Breast epithelium (tissue), 4 donors: ENCODE results near the gene IGLL1. TPM values are rescaled to one million over a fixed set of nuclear protein-coding genes. Genes with fewer than 3 reads are reported as not detected.
"Not testable (repeated sequence)": the region's sequence is repeated elsewhere in the genome, so short reads cannot be mapped to it uniquely, and the experiment has no call there.

Experiments
- DNase-seq, 2 donors: peaks; one replicate each; pipeline ENCODE4 v3.0.0-alpha.2; 2019; ENCODE audit warnings: low spot score in 2 of 2
- H3K27ac ChIP-seq, 2 donors: fragments of 200-600 bp; sonication (generic) in 1 of 2; one replicate each; pipeline ENCODE4 v1.5.1; 2016 to 2019; ENCODE audit warnings: mild to moderate bottlenecking in 1 of 2
- H3K27me3 ChIP-seq, 2 donors: fragments of 200-600 bp; sonication (generic) in 1 of 2; one replicate each; pipeline versions ENCODE4 v1.5.1 to v1.6.0; 2017 to 2019; ENCODE audit warnings: control low read depth in 1 of 2, mild to moderate bottlenecking in 1 of 2
- H3K36me3 ChIP-seq: fragments of 200-600 bp; one replicate; pipeline ENCODE4 v1.5.1; 2019
- H3K4me1 ChIP-seq, 2 donors: fragments of 200-600 bp; sonication (generic); one replicate each; pipeline ENCODE4 v1.5.1; 2016 to 2019; ENCODE audit warnings: control low read depth in 1 of 2
- H3K4me3 ChIP-seq, 3 donors: fragments of 200-600 bp; sonication (generic); 1 replicate in 2 of 3; 2 replicates in 1 of 3; pipeline ENCODE4 v1.5.1; 2016 to 2019; ENCODE audit warnings: mild to moderate bottlenecking in 3 of 3, moderate library complexity in 2 of 3
- H3K9me3 ChIP-seq, 2 donors: fragments of 200-600 bp; sonication (generic) in 1 of 2; one replicate each; pipeline ENCODE4 v1.5.1; 2016 to 2019; ENCODE audit warnings: control low read depth in 1 of 2
- POLR2A ChIP-seq: fragments of 450-650 bp; IDR thresholded peaks from one replicate; pipeline ENCODE4 v1.6.1; 2016; ENCODE audit warnings: antibody characterized with exemption, mild to moderate bottlenecking, moderate library complexity
- POLR2AphosphoS5 ChIP-seq, 3 donors: sonication (generic); formaldehyde crosslinking; IDR thresholded peaks; one replicate each; pipeline ENCODE4 v1.6.1; 2017; ENCODE audit warnings: antibody characterized with exemption in 3 of 3
- intact Hi-C: fragments of 100-400 bp; cut with DNase I; formaldehyde crosslinking; loops from one replicate; pipeline ENCODE4 v1.15.1; 2023; ENCODE audit warnings: low total_unique reads
- total RNA-seq, 3 donors: library from RNA; depleted of rRNA; stranded (reverse); fragments of >200 nt; gene quantifications; one replicate each; pipeline ENCODE4 v1.1.0, GENCODE V29; 2016
- TF ChIP-seq, protein P1 (sequence below), 3 donors: fragments of 450-650 bp; IDR thresholded peaks; one replicate each; pipeline ENCODE4 v1.5.1; 2016 to 2017; ENCODE audit warnings: antibody characterized with exemption in 3 of 3, mild to moderate bottlenecking in 3 of 3, moderate library complexity in 3 of 3

Gene IGLL1
- total RNA-seq, 3 donors from 2014 or later: not detected

GRCh38 chr22:23547818-23548500, 32.1 kb downstream of the IGLL1 start:
- TF ChIP-seq POLR2A (no peak), POLR2AphosphoS5 (IDR thresholded peaks at IDR 0.05) (peak in 1 of 3 donors; percentile 27)
- DNase-seq: peak in 1 of 2 donors; percentile 85
- Histone ChIP-seq H3K27ac (peak overlapping the region; percentile 68 to 72), H3K4me3 (no peak overlapping the region), H3K27me3 (no peaks in the 10 kb centered on the region), H3K4me1 (no peaks in the 10 kb centered on the region), H3K9me3 (peaks cover 0 to 12% of the 10 kb centered on the region in 2 donors), H3K36me3 (no peaks in the 10 kb centered on the region)
- intact Hi-C loops: no loop called here

DNA sequence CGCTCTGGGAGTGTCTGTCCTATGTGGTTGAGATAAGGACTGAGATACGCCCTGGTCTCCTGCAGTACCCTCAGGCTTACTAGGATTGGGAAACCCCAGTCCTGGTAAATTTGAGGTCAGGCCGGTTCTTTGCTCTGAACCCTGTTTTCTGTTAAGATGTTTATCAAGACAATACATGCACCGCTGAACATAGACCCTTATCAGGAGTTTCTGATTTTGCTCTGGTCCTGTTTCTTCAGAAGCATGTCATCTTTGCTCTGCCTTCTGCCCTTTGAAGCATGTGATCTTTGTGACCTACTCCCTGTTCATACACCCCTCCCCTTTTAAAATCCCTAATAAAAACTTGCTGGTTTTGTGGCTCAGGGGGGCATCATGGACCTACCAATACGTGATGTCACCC, 32.7 kb downstream of the IGLL1 start:
- DNase-seq, H3K36me3 ChIP-seq, H3K4me1 ChIP-seq, H3K27me3 ChIP-seq, H3K4me3 ChIP-seq, intact Hi-C loops, H3K27ac ChIP-seq: not testable (repeated sequence)
- H3K9me3 ChIP-seq: peaks cover 0 to 12% of the 10 kb centered on the region in 2 donors

- H3K27me3 ChIP-seq: no peaks in the 10 kb centered on the region
- H3K4me3 ChIP-seq: no peak overlapping the region
- no peaks in the 10 kb centered on the region for H3K4me1 ChIP-seq
- peaks cover 0 to 12% of the 10 kb centered on the region in 2 donors for H3K9me3 ChIP-seq
- H3K36me3 ChIP-seq: no peaks in the 10 kb centered on the region
- no peak overlapping the region for H3K27ac ChIP-seq
- DNase-seq: no peak
- intact Hi-C loops: no loop called here
- TF ChIP-seq, protein P1, sequence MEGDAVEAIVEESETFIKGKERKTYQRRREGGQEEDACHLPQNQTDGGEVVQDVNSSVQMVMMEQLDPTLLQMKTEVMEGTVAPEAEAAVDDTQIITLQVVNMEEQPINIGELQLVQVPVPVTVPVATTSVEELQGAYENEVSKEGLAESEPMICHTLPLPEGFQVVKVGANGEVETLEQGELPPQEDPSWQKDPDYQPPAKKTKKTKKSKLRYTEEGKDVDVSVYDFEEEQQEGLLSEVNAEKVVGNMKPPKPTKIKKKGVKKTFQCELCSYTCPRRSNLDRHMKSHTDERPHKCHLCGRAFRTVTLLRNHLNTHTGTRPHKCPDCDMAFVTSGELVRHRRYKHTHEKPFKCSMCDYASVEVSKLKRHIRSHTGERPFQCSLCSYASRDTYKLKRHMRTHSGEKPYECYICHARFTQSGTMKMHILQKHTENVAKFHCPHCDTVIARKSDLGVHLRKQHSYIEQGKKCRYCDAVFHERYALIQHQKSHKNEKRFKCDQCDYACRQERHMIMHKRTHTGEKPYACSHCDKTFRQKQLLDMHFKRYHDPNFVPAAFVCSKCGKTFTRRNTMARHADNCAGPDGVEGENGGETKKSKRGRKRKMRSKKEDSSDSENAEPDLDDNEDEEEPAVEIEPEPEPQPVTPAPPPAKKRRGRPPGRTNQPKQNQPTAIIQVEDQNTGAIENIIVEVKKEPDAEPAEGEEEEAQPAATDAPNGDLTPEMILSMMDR (IDR thresholded peaks at IDR 0.05): no peak
- TF ChIP-seq POLR2AphosphoS5 (IDR thresholded peaks at IDR 0.05): no peak
- TF ChIP-seq POLR2A: no peak
These were observed 35.2 kb downstream of the IGLL1 start for GRCh38 chr22:23544852-23545251.

DNA sequence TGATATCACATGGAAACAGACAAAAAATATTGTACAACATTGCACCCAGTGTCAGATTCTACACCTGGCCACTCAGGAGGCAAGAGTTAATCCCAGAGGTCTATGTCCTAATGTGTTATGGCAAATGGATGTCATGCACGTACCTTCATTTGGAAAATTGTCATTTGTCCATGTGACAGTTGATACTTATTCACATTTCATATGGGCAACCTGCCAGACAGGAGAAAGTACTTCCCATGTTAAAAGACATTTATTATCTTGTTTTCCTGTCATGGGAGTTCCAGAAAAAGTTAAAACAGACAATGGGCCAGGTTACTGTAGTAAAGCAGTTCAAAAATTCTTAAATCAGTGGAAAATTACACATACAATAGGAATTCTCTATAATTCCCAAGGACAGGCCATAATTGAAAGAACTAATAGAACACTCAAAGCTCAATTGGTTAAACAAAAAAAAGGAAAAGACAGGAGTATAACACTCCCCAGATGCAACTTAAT, 36.5 kb downstream of the IGLL1 start:
- H3K27me3 ChIP-seq, DNase-seq, H3K4me1 ChIP-seq, H3K27ac ChIP-seq, H3K36me3 ChIP-seq, H3K4me3 ChIP-seq: not testable (repeated sequence)
- intact Hi-C loops: loop anchor here (2.0 kb wide), 1 partner anchor 23 kb away; no protein-coding TSS in a partner anchor
- peaks cover 0 to 10% of the 10 kb centered on the region in 2 donors for H3K9me3 ChIP-seq

- intact Hi-C loops: loop anchor here (2.0 kb wide), 1 partner anchor 24 kb away; no protein-coding TSS in a partner anchor
These were observed 37.2 kb downstream of the IGLL1 start for GRCh38 chr22:23542933-23543332.

GRCh38 chr22:23542391-23542790, 37.7 kb downstream of the IGLL1 start:
- H3K27ac ChIP-seq, H3K4me1 ChIP-seq, H3K4me3 ChIP-seq, H3K9me3 ChIP-seq, DNase-seq, H3K27me3 ChIP-seq, H3K36me3 ChIP-seq: not testable (repeated sequence)
- intact Hi-C loops: loop anchor here (2.0 kb wide), 1 partner anchor 24 kb away; no protein-coding TSS in a partner anchor

More at GRCh38 chr22:23542933-23543332, 37.2 kb downstream of the IGLL1 start:
- no peak for DNase-seq
- H3K27me3 ChIP-seq: no peaks in the 10 kb centered on the region
- TF ChIP-seq POLR2A (no peak), POLR2AphosphoS5 (IDR thresholded peaks at IDR 0.05) (no peak)
- TF ChIP-seq, protein P1 (IDR thresholded peaks at IDR 0.05): no peak
- H3K4me1 ChIP-seq: no peaks in the 10 kb centered on the region
- H3K4me3 ChIP-seq: no peak overlapping the region
- H3K9me3 ChIP-seq: peaks cover 0 to 5% of the 10 kb centered on the region in 2 donors
- H3K36me3 ChIP-seq: no peaks in the 10 kb centered on the region
- no peak overlapping the region for H3K27ac ChIP-seq

DNA sequence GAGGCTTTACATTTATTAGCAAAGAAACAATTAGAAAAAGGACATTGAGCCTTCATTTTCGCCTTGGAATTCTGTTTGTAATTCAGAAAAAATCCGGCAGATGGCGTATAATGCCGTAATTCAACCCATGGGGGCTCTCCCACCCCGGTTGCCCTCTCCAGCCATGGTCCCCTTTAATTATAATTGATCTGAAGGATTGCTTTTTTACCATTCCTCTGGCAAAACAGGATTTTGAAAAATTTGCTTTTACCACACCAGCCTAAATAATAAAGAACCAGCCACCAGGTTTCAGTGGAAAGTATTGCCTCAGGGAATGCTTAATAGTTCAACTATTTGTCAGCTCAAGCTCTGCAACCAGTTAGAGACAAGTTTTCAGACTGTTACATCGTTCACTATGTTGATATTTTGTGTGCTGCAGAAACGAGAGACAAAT, 38.2 kb downstream of the IGLL1 start:
- not testable (repeated sequence) for H3K27ac ChIP-seq
- TF ChIP-seq, protein P1 (IDR thresholded peaks at IDR 0.05): peak; percentile 25 to 68 (median 45)

DNA sequence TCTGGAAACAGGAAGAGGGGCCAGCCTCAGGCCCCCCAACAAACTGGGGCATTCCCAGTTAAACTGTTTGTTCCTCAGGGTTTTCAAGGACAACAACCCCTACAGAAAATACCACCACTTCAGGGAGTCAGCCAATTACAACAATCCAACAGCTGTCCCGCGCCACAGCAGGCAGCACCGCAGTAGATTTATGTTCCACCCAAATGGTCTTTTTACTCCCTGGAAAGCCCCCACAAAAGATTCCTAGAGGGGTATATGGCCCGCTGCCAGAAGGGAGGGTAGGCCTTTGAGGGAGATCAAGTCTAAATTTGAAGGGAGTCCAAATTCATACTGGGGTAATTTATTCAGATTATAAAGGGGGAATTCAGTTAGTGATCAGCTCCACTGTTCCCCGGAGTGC, 39.3 kb downstream of the IGLL1 start:
- H3K4me1 ChIP-seq, H3K27me3 ChIP-seq, H3K27ac ChIP-seq, intact Hi-C loops, H3K9me3 ChIP-seq, H3K36me3 ChIP-seq, H3K4me3 ChIP-seq, DNase-seq: not testable (repeated sequence)

More for the DNA sequence above, 38.2 kb downstream of the IGLL1 start:
- H3K9me3 ChIP-seq, DNase-seq, H3K36me3 ChIP-seq, H3K4me1 ChIP-seq, H3K27me3 ChIP-seq, H3K4me3 ChIP-seq: not testable (repeated sequence)
- intact Hi-C loops: loop anchor here (2.0 kb wide), 1 partner anchor 25 kb away; no protein-coding TSS in a partner anchor

GRCh38 chr22:23539839-23540198, 40.3 kb downstream of the IGLL1 start:
- DNase-seq, H3K27ac ChIP-seq, intact Hi-C loops: not testable (repeated sequence)

More at GRCh38 chr22:23539839-23540198, 40.3 kb downstream of the IGLL1 start:
- H3K9me3 ChIP-seq, H3K36me3 ChIP-seq, H3K4me1 ChIP-seq, H3K27me3 ChIP-seq, H3K4me3 ChIP-seq: not testable (repeated sequence)
